Hepatic stellate cell (primary cell): Measurements from ENCODE around the gene MRPL32.

Experiments
- DNase-seq: peaks from one replicate; pipeline ENCODE4 v3.0.0; 2011; ENCODE audit warnings: low spot score

The MRPL32 gene

GRCh38 chr7:42967391-42967790 lies 35.2 kb downstream of the MRPL32 start:
- no peak for DNase-seq

DNA sequence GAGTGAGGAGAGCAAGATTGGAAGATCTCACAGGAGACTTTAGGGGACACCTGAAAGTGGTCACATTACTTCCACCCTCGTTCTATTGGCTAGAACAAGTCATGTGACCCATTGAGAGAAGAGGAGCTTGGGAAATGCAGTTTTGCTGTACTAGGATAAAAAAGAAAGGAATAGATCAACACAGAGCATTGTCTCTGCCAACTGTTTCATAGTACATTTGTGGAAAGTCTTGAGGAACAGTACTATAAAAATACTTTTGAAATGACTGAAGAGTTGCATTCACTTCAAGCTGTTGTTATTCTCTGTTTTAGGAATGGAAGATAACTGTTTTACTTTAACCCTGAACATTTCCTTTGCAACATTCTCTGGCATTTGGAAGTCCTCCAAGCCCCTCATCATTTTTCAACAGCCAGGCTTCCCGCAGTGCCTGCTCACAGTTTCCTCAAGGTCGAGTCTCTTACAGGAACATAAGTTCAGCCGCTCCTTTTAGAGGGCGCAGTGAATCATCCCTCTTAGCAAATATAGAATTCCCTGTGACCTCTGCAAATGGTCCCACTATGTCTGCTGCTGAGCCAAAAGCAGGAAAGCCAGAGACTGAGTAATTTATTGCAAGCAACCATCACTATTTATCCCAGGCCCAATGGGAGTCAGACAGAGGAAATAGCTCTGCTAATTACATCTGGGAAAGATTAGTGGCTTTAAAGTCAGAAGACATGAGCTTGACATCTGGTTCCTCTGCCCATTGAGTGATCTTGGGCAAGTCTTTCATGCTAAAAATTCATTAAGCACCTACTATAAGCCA lies 40.7 kb downstream of the MRPL32 start:
- DNase-seq = peak; percentile 22

DNA sequence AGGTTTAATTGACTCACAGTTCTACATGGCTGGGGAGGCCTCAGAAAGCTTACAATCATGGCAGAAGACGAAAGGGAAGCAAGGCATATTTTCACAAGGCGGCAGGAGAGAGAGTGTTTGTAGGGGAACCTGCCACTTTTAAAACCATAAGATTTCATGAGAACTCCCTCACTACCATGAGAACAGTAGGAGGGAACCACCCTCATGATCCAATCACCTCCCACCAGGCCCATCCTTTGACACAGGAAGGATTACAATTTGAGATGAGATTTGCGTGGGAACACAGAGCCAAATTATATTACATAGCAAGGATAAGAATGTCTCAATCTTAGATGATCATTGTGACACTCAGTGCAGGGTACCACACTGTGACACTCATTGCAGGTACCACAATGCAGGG lies 44.2 kb downstream of the MRPL32 start:
- no peak for DNase-seq

- DNase-seq = no peak
Measured at GRCh38 chr7:42978496-42978895, 46.3 kb downstream of the MRPL32 start.

DNA sequence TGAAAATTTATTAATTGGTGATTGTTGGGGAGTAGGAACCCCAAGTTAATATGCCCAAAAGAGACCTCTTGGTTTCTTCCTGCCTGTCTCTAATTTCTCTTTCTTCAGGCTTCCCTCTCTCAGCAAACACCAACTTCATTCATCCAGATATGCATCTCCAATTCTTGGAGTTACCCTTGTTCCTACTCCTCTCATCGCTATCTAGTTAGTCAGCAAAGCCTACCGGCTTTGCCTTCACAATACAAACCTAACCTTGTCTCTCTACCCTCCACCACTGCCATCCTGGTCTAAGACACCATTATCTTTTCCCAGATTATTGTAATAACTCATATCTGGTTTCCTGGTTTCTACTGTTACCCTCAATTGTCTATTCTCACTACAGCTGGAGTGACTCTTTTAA lies 47.9 kb downstream of the MRPL32 start:
- DNase-seq = no peak

GRCh38 chr7:42980514-42980913 lies 48.3 kb downstream of the MRPL32 start:
- no peak for DNase-seq

DNA sequence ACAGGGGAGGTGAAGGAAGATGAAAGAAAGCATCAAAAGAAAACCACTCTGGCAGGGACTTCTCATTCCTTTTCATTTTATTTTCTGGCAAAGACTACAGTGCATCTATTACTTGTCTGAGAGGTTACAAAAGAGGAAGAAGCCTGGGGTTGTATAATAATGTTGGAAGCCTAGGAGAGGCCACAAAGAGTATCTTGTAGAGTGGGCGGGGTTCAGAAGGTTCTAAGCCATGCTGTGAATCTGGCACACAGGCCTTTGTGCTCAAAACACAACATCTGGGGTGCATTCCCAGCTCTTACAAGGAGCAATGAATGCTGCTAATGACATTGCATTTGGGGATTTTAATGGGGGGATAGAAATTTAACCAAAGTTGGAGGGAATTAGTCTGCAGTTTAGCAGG lies 49.4 kb downstream of the MRPL32 start:
- DNase-seq = no peak

DNA sequence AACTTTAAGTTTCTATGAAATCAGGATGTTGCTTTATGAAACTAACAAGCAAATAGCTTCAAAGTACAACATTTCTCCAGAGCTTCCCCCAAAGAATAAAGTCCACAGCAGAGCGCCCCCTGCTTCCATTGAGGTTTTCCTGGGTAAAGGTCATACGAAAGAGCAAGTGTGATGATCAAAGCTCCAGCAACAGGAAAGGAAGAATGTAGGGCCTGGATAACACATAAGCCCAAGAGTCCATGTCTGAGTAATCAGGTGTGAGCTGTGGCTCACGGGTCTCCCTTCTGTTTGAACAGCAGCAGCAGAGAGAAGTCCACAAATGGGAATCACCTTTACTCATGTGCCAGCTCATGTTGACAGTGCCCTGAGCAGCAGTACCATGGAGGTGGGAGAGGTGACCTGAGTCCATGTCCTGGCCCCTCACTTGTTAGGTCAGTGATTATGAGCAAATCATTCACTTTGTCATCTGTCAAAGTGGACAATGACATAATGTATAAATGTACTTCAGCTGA lies 50.5 kb downstream of the MRPL32 start:
- no peak for DNase-seq

GRCh38 chr7:42984137-42984536 lies 52.0 kb downstream of the MRPL32 start:
- no peak for DNase-seq

GRCh38 chr7:42986213-42986612 lies 54.0 kb downstream of the MRPL32 start:
- DNase-seq = no peak

DNA sequence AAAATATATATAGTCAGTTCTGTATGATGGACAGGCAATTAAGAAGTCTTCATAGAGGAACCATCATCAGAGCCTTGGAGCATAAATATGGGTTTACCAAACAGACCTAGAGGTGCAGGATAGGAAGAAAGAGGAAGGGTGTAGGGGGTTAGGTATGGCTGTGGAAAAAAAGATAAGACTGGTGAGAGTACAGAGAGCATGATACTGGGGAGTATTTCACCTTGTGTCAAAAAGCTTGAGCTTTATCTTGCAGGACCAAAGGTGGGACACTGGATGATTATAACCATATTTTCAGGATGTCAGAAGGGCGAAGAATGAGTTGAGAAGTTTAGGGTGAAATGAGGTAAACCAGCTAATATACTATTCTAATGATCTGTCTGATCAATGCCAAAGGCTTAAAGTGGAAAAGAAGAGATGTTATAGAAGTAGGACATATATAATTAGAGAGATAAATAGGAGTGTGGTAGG lies 54.6 kb downstream of the MRPL32 start:
- DNase-seq = no peak
